Mammary epithelial cell (primary cell): ENCODE data around the gene APOL6.

Experiments
- EZH2 ChIP-seq: IDR thresholded peaks from 2 replicates; pipeline ENCODE4 v1.6.1; 2012; ENCODE audit warnings: low read length, inconsistent platforms, borderline replicate concordance
- TF ChIP-seq, protein P1 (sequence below), 2 donors: IDR thresholded peaks in 1 of 2; conservative IDR thresholded peaks in 1 of 2; 2 replicates each; pipeline ENCODE4 v1.5.1; 2011 to 2012; ENCODE audit warnings: inconsistent platforms in 2 of 2, low read length in 2 of 2, mild to moderate bottlenecking in 2 of 2, control low read depth in 1 of 2, low read depth in 1 of 2; ENCODE audit not compliant: insufficient read depth in 1 of 2; ENCODE audit errors: extremely low read depth in 1 of 2

DNA sequence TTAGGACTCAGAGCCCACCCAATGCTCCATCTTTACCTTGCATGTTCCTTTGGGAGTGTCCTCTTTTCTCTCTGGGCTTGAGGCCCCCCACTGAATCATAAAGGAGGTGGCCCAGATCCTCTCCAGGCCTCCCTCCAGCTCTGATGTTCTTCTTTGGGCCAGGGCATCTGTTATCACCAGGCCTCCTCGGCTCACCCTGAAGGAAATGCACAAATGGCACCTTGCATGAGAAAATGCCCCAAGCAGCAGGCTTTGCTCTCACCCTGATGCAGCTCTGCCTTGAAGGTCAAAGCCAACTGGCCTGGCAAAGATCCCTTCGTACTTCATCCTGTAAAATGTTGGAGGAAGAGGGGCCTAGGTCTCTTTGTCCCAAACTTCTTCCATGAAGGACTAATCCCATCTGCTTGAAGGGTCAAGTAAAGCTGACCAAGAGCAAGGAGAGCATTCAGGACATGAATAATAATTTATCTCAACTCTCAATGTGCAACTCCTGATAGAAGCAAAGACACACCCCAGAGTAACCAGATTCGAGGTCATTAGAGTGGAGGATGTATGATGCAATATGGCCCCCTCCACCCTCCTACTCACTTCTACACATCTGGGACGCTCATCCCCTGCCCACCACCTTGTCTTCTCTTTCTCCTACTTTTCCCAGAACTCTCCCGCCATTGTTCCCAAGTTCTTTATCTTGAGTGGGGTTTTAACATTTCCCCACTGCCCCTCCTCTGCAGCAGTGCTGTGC lies 9.5 kb downstream of the APOL6 start:
- TF ChIP-seq, protein P1, sequence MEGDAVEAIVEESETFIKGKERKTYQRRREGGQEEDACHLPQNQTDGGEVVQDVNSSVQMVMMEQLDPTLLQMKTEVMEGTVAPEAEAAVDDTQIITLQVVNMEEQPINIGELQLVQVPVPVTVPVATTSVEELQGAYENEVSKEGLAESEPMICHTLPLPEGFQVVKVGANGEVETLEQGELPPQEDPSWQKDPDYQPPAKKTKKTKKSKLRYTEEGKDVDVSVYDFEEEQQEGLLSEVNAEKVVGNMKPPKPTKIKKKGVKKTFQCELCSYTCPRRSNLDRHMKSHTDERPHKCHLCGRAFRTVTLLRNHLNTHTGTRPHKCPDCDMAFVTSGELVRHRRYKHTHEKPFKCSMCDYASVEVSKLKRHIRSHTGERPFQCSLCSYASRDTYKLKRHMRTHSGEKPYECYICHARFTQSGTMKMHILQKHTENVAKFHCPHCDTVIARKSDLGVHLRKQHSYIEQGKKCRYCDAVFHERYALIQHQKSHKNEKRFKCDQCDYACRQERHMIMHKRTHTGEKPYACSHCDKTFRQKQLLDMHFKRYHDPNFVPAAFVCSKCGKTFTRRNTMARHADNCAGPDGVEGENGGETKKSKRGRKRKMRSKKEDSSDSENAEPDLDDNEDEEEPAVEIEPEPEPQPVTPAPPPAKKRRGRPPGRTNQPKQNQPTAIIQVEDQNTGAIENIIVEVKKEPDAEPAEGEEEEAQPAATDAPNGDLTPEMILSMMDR (conservative IDR thresholded peaks at IDR 0.05 in 1 of 2, IDR thresholded peaks at IDR 0.05 in 1 of 2; ENCODE audit: extremely low read depth in 1 of 2, insufficient read depth in 1 of 2, low read depth in 1 of 2, low read length in 2 of 2): no peak
- TF ChIP-seq EZH2: no peak
